GM12878 (cell line): Measurements from ENCODE around the gene OLFM2. TPM values are rescaled to one million over a fixed set of nuclear protein-coding genes. Genes with fewer than 3 reads are reported as not detected.

Source experiments
- ATAC-seq: fragments of 200-7000 bp; cut with Tn5 transposase; 3 replicates; pipeline ENCODE4 v1.9.1; 2020; ENCODE audit warnings: mild to moderate bottlenecking, moderate library complexity
- BruUV-seq: library from RNA; stranded (reverse); fragments of 400-500 nt; replicated peaks from 2 replicates; lab custom pipeline; 2021; lab: Mats Ljungman, UMichigan
- CTCF ChIA-PET: fragments of 300-600 bp; sonication (Branson Sonifier 250); formaldehyde crosslinking; extraction: SDS; loops from one replicate; lab custom pipeline; 2021; ENCODE audit warnings: inconsistent platforms; lab: Yijun Ruan, JAX
- POLR2A ChIA-PET: fragments of 350-600 bp; formaldehyde crosslinking; extraction: SDS; loops from one replicate; lab custom pipeline; 2021; ENCODE audit warnings: inconsistent platforms; lab: Charles Lee
- RAD21 ChIA-PET: fragments of 300-600 bp; sonication (Branson Sonifier 250); formaldehyde crosslinking; loops from one replicate; lab custom pipeline; 2023; ENCODE audit warnings: antibody characterized with exemption; ENCODE audit not compliant: unreplicated experiment; lab: Charles Lee
- SMC1A ChIA-PET: fragments of 300-600 bp; sonication (Branson Sonifier 250); formaldehyde crosslinking; loops from one replicate; lab custom pipeline; 2023; ENCODE audit not compliant: unreplicated experiment, uncharacterized antibody; lab: Charles Lee
- DNase-seq: peaks from one replicate; pipeline ENCODE4 v3.0.0-alpha.2; 2011; ENCODE audit warnings: low read depth, low spot score
- FAIRE-seq: peaks from 3 replicates; lab custom pipeline; 2011; peaks lifted over from hg19 to GRCh38; lab: Jason Lieb, UNC
- H2AFZ ChIP-seq: 2 replicates; pipeline ENCODE4 v1.6.0; 2011; ENCODE audit warnings: low read depth, low read length, control low read depth; ENCODE audit not compliant: control insufficient read depth
- H3K27ac ChIP-seq: 2 replicates; pipeline ENCODE4 v1.5.1; 2011; ENCODE audit warnings: control low read depth; ENCODE audit not compliant: control insufficient read depth, insufficient read depth
- H3K27me3 ChIP-seq, 2 experiments: replicated peaks in 1 of 2; 2 replicates each; pipeline versions ENCODE4 v1.6.0 to v1.6.1; 2011; ENCODE audit warnings: low read length in 1 of 2; ENCODE audit not compliant: control insufficient read depth in 2 of 2, insufficient read depth in 2 of 2
- H3K36me3 ChIP-seq, 2 experiments: 2 replicates each; pipeline ENCODE4 v1.5.1; 2011; ENCODE audit warnings: low read length in 1 of 2; ENCODE audit not compliant: control insufficient read depth in 2 of 2, insufficient read depth in 2 of 2
- H3K4me1 ChIP-seq: 2 replicates; pipeline ENCODE4 v1.6.1; 2011; ENCODE audit warnings: mild to moderate bottlenecking, low read length, moderate library complexity, mixed read lengths; ENCODE audit not compliant: control insufficient read depth, insufficient read depth
- H3K4me2 ChIP-seq: 2 replicates; pipeline ENCODE4 v1.6.0; 2011; ENCODE audit warnings: control low read depth; ENCODE audit not compliant: control insufficient read depth, insufficient read depth
- H3K4me3 ChIP-seq: fragments of 200-600 bp; sonication (generic); 2 replicates; pipeline ENCODE4 v1.5.1; 2016
- H3K79me2 ChIP-seq: 2 replicates; pipeline ENCODE4 v1.6.0; 2011; ENCODE audit warnings: low read length; ENCODE audit not compliant: control insufficient read depth, insufficient read depth
- H3K9ac ChIP-seq: 2 replicates; pipeline ENCODE4 v1.8.0; 2011; ENCODE audit warnings: low read length, control low read depth, mixed read lengths; ENCODE audit not compliant: control insufficient read depth, insufficient read depth
- H3K9me3 ChIP-seq: replicated peaks from 3 replicates; pipeline ENCODE4 v1.5.1; 2011; ENCODE audit warnings: mild to moderate bottlenecking, low read length; ENCODE audit not compliant: control insufficient read depth, insufficient read depth
- H4K20me1 ChIP-seq: 2 replicates; pipeline ENCODE4 v1.6.0; 2011; ENCODE audit not compliant: control insufficient read depth, insufficient read depth
- FOS ChIP-seq: IDR thresholded peaks from 3 replicates; pipeline ENCODE4 v1.6.1; 2011; ENCODE audit warnings: borderline replicate concordance; ENCODE audit not compliant: insufficient read length; ENCODE audit errors: extremely low read depth
- FOXK2 ChIP-seq: fragments of 450-650 bp; IDR thresholded peaks from 2 replicates; pipeline ENCODE4 v1.6.1; 2017; ENCODE audit warnings: mild to moderate bottlenecking, moderate library complexity
- IKZF2 ChIP-seq, 2 experiments: fragments of 450-650 bp; IDR thresholded peaks; 2 replicates each; pipeline ENCODE4 v1.6.1; 2017; ENCODE audit warnings: mild to moderate bottlenecking in 2 of 2, moderate library complexity in 2 of 2
- NFIC ChIP-seq: IDR thresholded peaks from 2 replicates; pipeline ENCODE4 v1.6.1; 2012; ENCODE audit warnings: low read depth, mild to moderate bottlenecking, inconsistent platforms, low read length, moderate library complexity
- RELB ChIP-seq: fragments of 450-650 bp; IDR thresholded peaks from 2 replicates; pipeline ENCODE4 v1.6.1; 2017; ENCODE audit warnings: low read depth, mild to moderate bottlenecking, moderate library complexity
- SMC3 ChIP-seq: IDR thresholded peaks from 2 replicates; pipeline ENCODE4 v1.6.1; 2011; ENCODE audit warnings: low read length, improper control_type of control experiment, borderline replicate concordance
- SP1 ChIP-seq: IDR thresholded peaks from one replicate; pipeline ENCODE4 v1.6.1; 2011; ENCODE audit warnings: low read depth, low read length
- SREBF2 ChIP-seq: IDR thresholded peaks from 2 replicates; pipeline ENCODE4 v1.6.1; 2012; ENCODE audit warnings: mild to moderate bottlenecking, low read length
- YY1 ChIP-seq: IDR thresholded peaks from 2 replicates; pipeline ENCODE4 v1.6.1; 2011; ENCODE audit warnings: low read depth, mild to moderate bottlenecking, low read length
- WGBS: methylation state at CpG from one replicate; pipeline ENCODE4 v1.1.6; 2016; ENCODE audit warnings: low lambda C conversion rate; ENCODE audit not compliant: insufficient replicate concordance, insufficient coverage; ENCODE audit errors: missing lambda C conversion rate; 5-methylcytosine and 5-hydroxymethylcytosine counted together
- in situ Hi-C: fragments of 300-500 bp; cut with MboI; formaldehyde crosslinking; loops from 9 replicates; pipeline ENCODE4 v1.14.3; 2018; ENCODE audit warnings: mixed read lengths
- intact Hi-C: fragments of 100-400 bp; cut with micrococcal nuclease; formaldehyde crosslinking; loops from one replicate; pipeline ENCODE4 v1.14.2; 2022; ENCODE audit not compliant: unreplicated experiment
- polyA plus RNA-seq, 11 experiments: library from polyadenylated mRNA; depleted of rRNA in 4 of 11; unstranded in 6 of 11; stranded (reverse) in 5 of 11; fragments of >200 nt; fragmentation: Nextera tagmentation in 4 of 11; fragmentation: Illumina TruSeq in 1 of 11; extraction: Ambion mirVana in 4 of 11; extraction: Trizol in 1 of 11; gene quantifications; 1 replicate in 1 of 11; 2 replicates in 10 of 11; pipeline versions ENCODE4 v1.2.1 to v1.2.3, GENCODE V29; 2011 to 2016; ENCODE audit warnings: inconsistent platforms in 2 of 11, missing spikeins in 2 of 11, low read depth in 1 of 11
- total RNA-seq, 4 experiments: library from RNA; depleted of rRNA in 3 of 4; stranded (reverse); fragments of >200 nt in 3 of 4; fragmentation: Illumina TruSeq in 1 of 4; extraction: Trizol in 1 of 4; gene quantifications; 2 replicates each; pipeline versions ENCODE4 v1.2.1 to v1.2.3, GENCODE V29; 2013 to 2021
- TF ChIP-seq, protein P1 (sequence below): fragments of 450-650 bp; formaldehyde crosslinking; IDR thresholded peaks from 2 replicates; pipeline ENCODE4 v1.4.0; 2020; ENCODE audit warnings: mild to moderate bottlenecking, moderate library complexity

Gene OLFM2
- total and polyA plus RNA-seq, 10 of the 15 experiments (the other 5 are each of a cell fraction or from before 2014, with no cell fraction given): 0.07 to 3.5 (median 0.27) TPM; not detected in 5

DNA sequence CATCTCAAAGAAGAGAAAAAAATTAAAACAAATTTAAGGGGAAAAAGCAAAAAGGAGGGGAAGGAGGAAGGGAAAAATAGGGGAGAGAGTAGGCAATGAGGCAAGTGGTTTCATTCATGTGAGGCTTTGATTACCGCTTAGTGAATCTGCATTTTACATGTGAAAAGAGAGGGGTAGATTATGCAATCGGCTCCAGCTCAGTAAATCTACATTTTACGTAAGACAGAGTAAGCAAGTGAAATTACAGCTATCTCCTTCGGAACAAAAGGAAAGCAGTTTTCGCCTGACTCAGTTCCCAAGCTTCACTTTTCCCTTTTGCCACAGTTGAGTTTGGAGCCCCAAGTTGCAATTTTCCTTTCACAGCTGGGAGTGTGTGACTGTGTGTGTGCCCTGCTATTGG lies 16.0 kb upstream of the OLFM2 start:
- TF ChIP-seq FOXK2: no peak
- no peak for TF ChIP-seq IKZF2 (IDR thresholded peaks at IDR 0.05)
- TF ChIP-seq RELB: no peak
- no peak for TF ChIP-seq SREBF2
- TF ChIP-seq YY1: no peak
- TF ChIP-seq SP1: no peak
- TF ChIP-seq, protein P1, sequence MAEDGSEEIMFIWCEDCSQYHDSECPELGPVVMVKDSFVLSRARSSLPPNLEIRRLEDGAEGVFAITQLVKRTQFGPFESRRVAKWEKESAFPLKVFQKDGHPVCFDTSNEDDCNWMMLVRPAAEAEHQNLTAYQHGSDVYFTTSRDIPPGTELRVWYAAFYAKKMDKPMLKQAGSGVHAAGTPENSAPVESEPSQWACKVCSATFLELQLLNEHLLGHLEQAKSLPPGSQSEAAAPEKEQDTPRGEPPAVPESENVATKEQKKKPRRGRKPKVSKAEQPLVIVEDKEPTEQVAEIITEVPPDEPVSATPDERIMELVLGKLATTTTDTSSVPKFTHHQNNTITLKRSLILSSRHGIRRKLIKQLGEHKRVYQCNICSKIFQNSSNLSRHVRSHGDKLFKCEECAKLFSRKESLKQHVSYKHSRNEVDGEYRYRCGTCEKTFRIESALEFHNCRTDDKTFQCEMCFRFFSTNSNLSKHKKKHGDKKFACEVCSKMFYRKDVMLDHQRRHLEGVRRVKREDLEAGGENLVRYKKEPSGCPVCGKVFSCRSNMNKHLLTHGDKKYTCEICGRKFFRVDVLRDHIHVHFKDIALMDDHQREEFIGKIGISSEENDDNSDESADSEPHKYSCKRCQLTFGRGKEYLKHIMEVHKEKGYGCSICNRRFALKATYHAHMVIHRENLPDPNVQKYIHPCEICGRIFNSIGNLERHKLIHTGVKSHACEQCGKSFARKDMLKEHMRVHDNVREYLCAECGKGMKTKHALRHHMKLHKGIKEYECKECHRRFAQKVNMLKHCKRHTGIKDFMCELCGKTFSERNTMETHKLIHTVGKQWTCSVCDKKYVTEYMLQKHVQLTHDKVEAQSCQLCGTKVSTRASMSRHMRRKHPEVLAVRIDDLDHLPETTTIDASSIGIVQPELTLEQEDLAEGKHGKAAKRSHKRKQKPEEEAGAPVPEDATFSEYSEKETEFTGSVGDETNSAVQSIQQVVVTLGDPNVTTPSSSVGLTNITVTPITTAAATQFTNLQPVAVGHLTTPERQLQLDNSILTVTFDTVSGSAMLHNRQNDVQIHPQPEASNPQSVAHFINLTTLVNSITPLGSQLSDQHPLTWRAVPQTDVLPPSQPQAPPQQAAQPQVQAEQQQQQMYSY (CRISPR knock-in tag): no peak
- TF ChIP-seq FOS: no peak
- no peak for TF ChIP-seq NFIC
- TF ChIP-seq SMC3: no peak
- CTCF ChIA-PET: interaction anchor here (1.0 to 1.8 kb wide), 3 partner anchors 21 to 75 kb away, joined by 3 to 7 read pairs (median 6); no protein-coding TSS in a partner anchor
- POLR2A ChIA-PET: no interaction called here

More for the DNA sequence above, 16.0 kb upstream of the OLFM2 start:
- SMC1A ChIA-PET: no interaction called here
- Histone ChIP-seq H3K9me3 (no peaks in the 10 kb centered on the region), H4K20me1 (no peaks in the 10 kb centered on the region), H3K79me2 (no peaks in the 10 kb centered on the region), H3K27me3 (no peaks in the 10 kb centered on the region; a peak in 1 of 4 replicates), H3K36me3 (no peaks in the 10 kb centered on the region), H3K4me2 (no peak overlapping the region), H3K4me3 (no peak overlapping the region), H2AFZ (no peak overlapping the region), H3K9ac (no peak overlapping the region), H3K27ac (no peak overlapping the region), H3K4me1 (no peaks in the 10 kb centered on the region)
- no TSS peak for BruUV-seq
- FAIRE-seq (no peak), ATAC-seq (no peak), DNase-seq (no peak)
- intact Hi-C loops: no loop called here
- RAD21 ChIA-PET: interaction anchor here (1.2 kb wide), 1 partner anchor 9 kb away, joined by 5 read pairs; no protein-coding TSS in a partner anchor
- 45% methylated on average over 5 of the region's 5 CpGs for WGBS
- in situ Hi-C loops: no loop called here
